SJSA1 (cell line): ENCODE data around the gene AK2. TPM values are rescaled to one million over a fixed set of nuclear protein-coding genes. Genes with fewer than 3 reads are reported as not detected.

ENCODE experiments used
- DNase-seq, 2 experiments: peaks; one replicate each; pipeline ENCODE4 v3.0.0-alpha.2; 2015 to 2020; ENCODE audit warnings: low spot score in 2 of 2, low read depth in 1 of 2
- H3K27ac ChIP-seq: fragments of 250-450 bp; sonication (Bioruptor Pico); 2 replicates; pipeline ENCODE4 v1.5.1; 2020; ENCODE audit warnings: mild to moderate bottlenecking, moderate library complexity
- H3K27me3 ChIP-seq: fragments of 250-450 bp; sonication (Bioruptor Pico); replicated peaks from 2 replicates; pipeline ENCODE4 v1.5.1; 2020; ENCODE audit warnings: mild to moderate bottlenecking, moderate library complexity
- H3K36me3 ChIP-seq: fragments of 250-450 bp; sonication (Bioruptor Pico); 2 replicates; pipeline ENCODE4 v1.5.1; 2020; ENCODE audit warnings: mild to moderate bottlenecking
- H3K4me1 ChIP-seq: fragments of 250-450 bp; sonication (Bioruptor Pico); replicated peaks from 2 replicates; pipeline ENCODE4 v1.6.1; 2021; ENCODE audit warnings: mild to moderate bottlenecking
- H3K4me3 ChIP-seq: fragments of 250-450 bp; sonication (Bioruptor Pico); 2 replicates; pipeline ENCODE4 v1.5.1; 2020; ENCODE audit warnings: mild to moderate bottlenecking
- H3K9me3 ChIP-seq: fragments of 250-450 bp; sonication (Bioruptor Pico); replicated peaks from 2 replicates; pipeline ENCODE4 v1.5.1; 2020; ENCODE audit warnings: mild to moderate bottlenecking
- total RNA-seq: library from RNA; depleted of rRNA; stranded (reverse); fragments of >200 nt; shearing (Covaris generic); gene quantifications from 2 replicates; pipeline ENCODE4 v1.2.3, GENCODE V29; 2014

The AK2 gene
- total RNA-seq, 1 experiment from 2014 or later, result 230 TPM

DNA sequence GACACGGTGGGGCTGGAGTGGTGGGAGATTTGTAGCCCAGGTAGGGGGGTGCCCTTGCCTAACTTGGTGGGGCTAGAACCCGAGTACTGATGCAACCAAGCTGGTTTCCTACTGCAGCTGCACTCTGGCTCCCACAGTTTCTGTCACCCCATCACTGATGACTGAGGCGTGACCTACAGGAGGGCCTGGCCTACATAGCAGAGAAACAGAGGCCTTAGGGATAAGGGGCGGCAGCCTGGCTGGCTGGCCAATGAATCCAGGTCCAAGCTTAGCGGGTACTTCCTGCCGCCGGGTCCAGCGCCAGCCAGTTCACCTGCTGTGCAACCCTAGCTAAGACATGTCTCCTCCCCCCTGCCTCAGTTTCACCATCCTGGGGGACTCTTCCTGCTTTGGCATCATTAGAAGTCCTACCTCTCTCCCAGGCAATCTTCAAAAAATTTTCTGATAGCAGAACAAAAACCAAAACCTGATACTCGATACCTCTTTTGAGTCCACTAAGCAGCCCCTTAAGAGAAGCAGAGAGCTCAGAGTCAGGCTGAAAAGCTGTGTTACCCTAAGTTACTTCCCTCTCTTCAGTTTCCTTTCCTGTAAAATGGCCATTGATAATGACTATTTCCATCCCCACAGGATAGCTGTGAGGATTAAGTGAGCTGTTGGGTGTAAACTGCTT lies 44.7 kb downstream of the AK2 start:
- peaks cover 40% of the 10 kb centered on the region for H3K4me1 ChIP-seq
- DNase-seq, result no peak

DNA sequence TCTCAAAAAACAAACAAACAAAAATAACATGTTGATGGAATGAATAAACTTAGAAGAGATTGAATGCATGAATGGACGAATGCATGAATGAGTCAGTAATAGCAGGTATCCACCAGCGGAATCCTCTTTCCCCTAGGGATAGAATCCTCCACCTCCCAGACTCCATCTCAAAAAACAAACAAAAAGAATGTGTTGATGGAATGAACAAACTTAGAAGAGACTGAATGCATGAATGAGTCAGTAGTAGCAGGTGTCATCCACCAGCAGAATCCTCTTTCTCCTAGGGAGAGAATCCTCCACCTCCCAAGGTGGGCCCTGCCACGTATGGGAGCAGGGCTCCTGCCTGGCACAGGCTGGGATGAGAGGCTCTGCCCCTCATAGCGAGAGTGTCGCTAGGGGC lies 45.3 kb downstream of the AK2 start:
- Histone ChIP-seq H3K27ac (no peak overlapping the region), H3K9me3 (no peaks in the 10 kb centered on the region), H3K36me3 (no peaks in the 10 kb centered on the region), H3K27me3 (no peaks in the 10 kb centered on the region), H3K4me3 (no peak overlapping the region), H3K4me1 (peaks cover 40% of the 10 kb centered on the region)
- DNase-seq, result peak in 1 of 2 experiments; percentile 55

More for the DNA sequence above, 44.7 kb downstream of the AK2 start:
- Histone ChIP-seq H3K27me3 (no peaks in the 10 kb centered on the region), H3K4me3 (no peak overlapping the region), H3K9me3 (no peaks in the 10 kb centered on the region), H3K27ac (no peak overlapping the region), H3K36me3 (no peaks in the 10 kb centered on the region)

DNA sequence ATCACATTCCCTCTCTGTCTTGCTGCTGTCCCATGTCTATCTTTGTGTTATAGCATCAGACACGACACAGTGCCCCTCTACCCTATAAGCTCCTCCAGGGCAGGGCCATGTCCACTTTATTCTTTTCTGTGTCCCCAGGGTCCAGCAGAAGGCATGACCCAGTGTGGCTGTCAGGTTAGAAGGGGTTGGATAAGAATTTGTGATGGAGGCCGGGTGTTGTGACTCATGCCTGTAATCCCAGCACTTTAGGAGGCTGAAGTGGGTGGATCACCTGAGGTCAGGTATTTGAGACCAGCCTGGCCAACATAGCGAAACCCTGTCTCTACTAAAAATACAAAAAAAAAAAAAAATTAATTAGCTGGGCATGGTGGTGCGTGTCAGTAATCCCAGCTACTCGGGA lies 45.8 kb downstream of the AK2 start:
- Histone ChIP-seq H3K4me3 (no peak overlapping the region), H3K27me3 (no peaks in the 10 kb centered on the region), H3K4me1 (peaks cover 40% of the 10 kb centered on the region), H3K9me3 (no peaks in the 10 kb centered on the region), H3K27ac (no peak overlapping the region), H3K36me3 (no peaks in the 10 kb centered on the region)
- no peak for DNase-seq

DNA sequence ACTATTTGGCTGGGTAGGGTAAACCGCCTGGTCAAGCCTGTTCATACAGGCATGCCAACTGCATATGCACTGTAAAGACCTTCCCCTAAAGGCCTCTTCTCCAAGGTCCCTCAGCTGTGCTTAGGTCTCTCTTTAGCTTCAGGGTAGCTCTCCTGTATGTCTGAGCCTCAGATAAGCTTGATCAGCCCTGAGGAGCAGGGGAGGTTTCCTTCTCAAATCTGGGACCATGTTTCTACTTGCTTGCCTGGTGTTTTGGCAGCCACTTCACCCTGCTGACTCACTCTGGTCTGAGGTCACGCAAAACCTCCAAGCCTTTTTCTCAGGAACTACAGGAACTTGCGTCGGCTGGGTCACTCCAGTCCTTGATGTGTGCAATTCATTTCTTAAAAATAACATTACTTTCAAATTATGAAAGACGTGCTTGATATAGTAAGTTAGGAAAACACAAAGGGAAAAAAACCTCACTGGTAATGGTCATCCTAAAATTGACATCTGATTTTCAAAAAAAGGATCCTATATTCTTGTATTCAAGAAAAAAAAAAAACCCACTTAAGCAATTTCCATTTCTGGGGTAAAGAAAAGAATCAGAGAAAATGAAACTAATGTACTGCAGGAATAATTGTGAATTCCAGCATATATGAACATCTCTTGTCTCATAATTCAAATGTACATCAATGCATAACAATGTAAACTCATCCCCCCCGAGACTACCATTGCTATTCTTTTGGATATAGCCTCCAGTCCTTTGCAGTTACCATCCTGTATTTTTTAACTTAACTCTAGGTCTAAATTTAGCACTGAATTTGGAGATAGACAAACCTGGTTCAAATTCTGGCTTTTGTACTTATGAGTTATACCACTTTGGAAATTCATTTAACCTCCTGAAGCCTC lies 47.3 kb downstream of the AK2 start:
- Histone ChIP-seq H3K4me3 (no peak overlapping the region), H3K4me1 (peaks cover 47% of the 10 kb centered on the region), H3K36me3 (no peaks in the 10 kb centered on the region), H3K9me3 (no peaks in the 10 kb centered on the region), H3K27me3 (no peaks in the 10 kb centered on the region), H3K27ac (peak overlapping the region; percentile 31)
- DNase-seq, result peak; percentile 74 to 76

DNA sequence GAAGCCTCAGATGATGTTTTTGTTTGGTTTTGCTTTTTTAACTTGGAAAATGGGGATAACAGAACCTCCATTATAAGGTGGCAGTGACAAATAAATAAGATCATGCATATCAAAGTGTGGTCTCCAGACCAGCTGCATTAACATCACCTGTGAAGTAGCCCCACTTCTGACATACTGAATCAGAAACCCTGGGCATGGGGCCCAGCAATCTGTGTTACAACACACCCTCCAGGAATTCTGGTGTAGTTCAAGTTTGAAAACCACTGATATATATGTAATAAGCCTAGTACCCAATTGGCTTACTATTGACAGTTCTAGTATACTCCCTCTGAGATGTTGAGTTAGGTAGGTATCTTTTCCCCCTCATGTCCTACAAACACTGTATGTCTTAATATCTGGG lies 48.0 kb downstream of the AK2 start:
- Histone ChIP-seq H3K4me3 (no peak overlapping the region), H3K9me3 (no peaks in the 10 kb centered on the region), H3K4me1 (peaks cover 50% of the 10 kb centered on the region), H3K27ac (no peak overlapping the region; the same call in none of the 2 replicates), H3K36me3 (no peaks in the 10 kb centered on the region), H3K27me3 (no peaks in the 10 kb centered on the region)
- no peak for DNase-seq

DNA sequence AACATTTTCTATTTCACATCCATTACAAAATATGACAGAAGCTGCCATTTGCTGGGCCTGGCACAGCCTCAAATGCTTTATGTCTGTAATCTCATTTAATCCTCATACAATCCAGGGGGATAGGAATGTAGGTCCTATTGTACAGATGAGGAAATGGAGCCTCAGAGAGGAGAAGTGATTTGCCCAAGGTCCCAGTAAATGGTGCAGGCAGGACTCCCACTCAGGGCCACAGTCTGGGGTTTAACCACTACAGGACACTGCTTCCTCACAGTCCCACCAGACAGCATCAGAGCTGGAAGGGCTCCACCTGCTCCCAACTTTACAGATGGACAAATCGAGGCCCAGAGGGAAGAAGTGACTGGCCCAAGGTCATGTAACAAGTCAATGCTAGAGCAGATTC lies 51.5 kb downstream of the AK2 start:
- no peak overlapping the region for H3K27ac ChIP-seq
- H3K27me3 ChIP-seq, result no peaks in the 10 kb centered on the region
- no peak overlapping the region for H3K4me3 ChIP-seq

DNA sequence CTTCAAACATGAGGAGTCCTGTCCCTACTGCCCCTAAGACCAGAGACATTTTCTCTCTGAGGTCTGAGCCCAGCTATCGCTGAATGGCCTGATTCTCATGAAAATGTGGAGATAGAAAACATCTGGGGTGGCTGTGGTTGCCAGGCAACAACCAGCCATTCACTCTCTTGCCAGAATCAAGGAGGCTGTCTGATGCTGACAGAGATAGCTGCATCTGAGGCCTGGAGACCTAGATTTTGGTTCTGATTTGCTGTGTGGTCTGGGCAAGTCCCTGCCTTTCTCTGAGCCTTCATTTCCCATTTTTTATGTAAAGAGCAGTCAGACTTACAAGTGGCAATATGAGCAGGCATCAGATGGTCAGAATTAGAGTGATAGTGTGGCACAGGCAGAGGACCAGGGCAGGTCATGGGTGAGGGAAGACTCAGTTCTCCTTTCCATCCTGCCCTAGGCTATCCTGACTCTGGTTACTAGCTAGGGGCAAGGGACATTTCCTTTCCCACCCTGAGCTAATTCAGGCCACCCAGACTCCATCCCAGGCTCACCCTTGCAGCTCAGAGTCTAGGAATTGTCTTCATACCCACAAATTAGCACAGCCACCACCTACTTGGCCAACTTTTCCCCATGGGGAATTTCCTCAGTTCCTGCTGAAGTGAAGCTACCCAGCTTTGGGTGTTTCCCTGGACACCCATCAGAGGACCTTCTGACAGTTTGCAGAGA lies 52.1 kb downstream of the AK2 start:
- H3K4me1 ChIP-seq, result peaks cover 32% of the 10 kb centered on the region
- no peak overlapping the region for H3K27ac ChIP-seq
- H3K27me3 ChIP-seq, result no peaks in the 10 kb centered on the region
- H3K4me3 ChIP-seq, result no peak overlapping the region
- peak in 1 of 2 experiments; percentile 34 for DNase-seq
- H3K36me3 ChIP-seq, result no peaks in the 10 kb centered on the region
- H3K9me3 ChIP-seq, result no peaks in the 10 kb centered on the region

More for the DNA sequence above, 51.5 kb downstream of the AK2 start:
- Histone ChIP-seq H3K36me3 (no peaks in the 10 kb centered on the region), H3K9me3 (no peaks in the 10 kb centered on the region), H3K4me1 (peaks cover 37% of the 10 kb centered on the region)
- no peak for DNase-seq

DNA sequence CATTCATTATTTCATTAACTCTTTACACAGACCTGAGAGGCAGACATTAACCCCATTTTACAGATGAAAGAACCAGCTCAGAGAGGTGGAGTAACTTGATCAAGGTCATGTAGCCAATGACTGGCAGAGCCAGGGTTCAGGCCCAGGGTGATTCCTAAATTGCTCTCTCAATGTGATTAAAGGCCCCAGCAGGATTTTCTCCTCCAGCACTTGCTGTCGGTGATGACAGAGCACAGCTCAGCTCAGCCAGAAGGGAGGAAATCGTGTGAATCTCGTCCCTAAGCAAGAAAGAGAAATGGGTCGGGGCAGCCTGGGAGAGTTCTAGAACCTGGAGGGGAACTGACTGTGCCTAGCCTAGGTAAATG lies 52.6 kb downstream of the AK2 start:
- no peaks in the 10 kb centered on the region for H3K27me3 ChIP-seq
- H3K9me3 ChIP-seq, result no peaks in the 10 kb centered on the region
- no peak overlapping the region for H3K27ac ChIP-seq
- no peaks in the 10 kb centered on the region for H3K36me3 ChIP-seq
- H3K4me3 ChIP-seq, result no peak overlapping the region
- peaks cover 27% of the 10 kb centered on the region for H3K4me1 ChIP-seq
- DNase-seq, result no peak

DNA sequence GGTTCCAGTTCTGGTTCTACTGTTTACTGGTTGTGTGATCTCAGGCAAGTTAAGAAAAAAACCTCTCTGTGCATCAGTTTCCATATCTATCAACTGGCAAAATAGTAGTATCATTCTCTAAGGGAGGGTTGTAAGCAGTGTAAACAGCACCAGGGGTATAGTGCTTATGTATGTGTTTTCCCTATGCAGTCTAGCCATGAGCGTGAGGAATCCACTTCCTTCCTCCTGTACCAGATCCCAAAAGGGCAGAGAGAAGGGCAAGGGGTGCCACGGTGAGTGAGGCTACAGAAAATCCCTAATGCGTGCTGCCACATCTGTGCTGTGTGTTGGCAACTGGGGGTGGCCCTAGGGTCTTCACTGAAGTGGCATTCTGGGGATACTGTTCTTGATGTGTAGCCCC lies 53.7 kb downstream of the AK2 start:
- H3K9me3 ChIP-seq, result no peaks in the 10 kb centered on the region

DNA sequence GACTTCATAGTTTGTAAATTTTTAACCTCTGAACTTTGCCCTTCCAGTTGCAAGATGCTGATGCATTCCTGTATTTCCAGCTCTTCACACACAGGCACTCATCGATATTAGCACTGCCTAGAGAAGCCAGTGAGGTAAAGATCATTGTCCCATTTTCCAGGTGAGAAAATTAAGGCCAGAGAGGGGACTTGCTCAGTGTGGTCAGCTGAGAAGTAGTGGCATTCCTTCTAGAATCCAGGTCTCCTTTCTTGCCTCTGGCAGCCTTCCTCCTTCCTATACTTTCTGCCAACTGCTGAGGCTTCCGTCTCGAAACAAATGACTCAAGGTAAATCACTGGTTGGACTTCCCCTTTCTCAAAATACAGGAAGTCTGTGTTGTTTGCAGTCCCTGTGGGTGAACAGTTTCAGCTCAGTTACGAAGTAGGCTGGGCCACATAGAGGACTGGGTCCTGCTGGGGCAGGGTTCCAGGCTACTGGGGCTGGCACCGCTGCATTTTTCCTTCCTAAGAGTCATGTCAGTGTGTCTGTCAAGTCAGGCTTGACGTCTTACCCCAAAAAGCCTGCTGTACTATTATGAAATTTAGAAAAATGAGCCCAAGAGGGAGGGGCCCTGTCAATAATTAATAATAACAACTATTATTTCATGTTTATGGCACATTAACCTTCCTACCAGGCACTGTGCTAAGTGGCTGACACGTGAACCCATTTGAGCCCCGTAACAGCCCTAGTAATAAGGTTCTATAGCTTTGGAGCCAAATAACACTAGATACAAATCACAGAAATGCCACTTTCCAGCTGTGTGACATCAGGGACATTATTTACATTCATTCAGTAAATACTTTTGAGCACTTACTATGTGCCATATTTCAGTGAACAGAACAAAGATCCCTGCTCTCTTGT lies 55.4 kb downstream of the AK2 start:
- Histone ChIP-seq H3K27ac (peak overlapping the region; percentile 65), H3K4me1 (peaks cover 21% of the 10 kb centered on the region), H3K36me3 (no peaks in the 10 kb centered on the region), H3K4me3 (no peak overlapping the region), H3K27me3 (no peaks in the 10 kb centered on the region), H3K9me3 (no peaks in the 10 kb centered on the region)
- DNase-seq, result peak; percentile 67 to 68

More for the DNA sequence above, 53.7 kb downstream of the AK2 start:
- H3K27me3 ChIP-seq, result no peaks in the 10 kb centered on the region
- H3K4me1 ChIP-seq, result peaks cover 21% of the 10 kb centered on the region
- no peak for DNase-seq
- H3K36me3 ChIP-seq, result no peaks in the 10 kb centered on the region
- H3K4me3 ChIP-seq, result no peak overlapping the region
- no peak overlapping the region for H3K27ac ChIP-seq

DNA sequence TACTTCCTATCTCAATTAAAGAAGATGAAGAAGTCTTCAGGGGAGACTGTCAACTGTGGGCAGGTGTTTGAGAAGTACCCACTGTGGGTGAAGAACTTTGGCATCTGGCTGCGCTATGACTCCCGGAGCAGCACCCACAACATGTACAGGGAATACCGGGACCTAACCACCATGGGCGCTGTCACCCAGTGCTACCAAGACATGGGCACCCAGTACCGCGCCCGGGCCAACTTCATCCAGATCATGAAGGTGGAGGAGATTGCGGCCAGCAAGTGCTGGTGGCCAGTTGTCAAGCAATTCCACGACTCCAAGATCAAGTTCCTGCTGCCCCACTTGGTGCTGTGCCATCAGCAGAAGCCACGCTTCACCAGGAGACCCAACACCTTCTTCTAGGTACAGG lies 56.6 kb downstream of the AK2 start:
- Histone ChIP-seq H3K4me3 (no peak overlapping the region), H3K9me3 (no peaks in the 10 kb centered on the region), H3K36me3 (no peaks in the 10 kb centered on the region), H3K4me1 (peaks cover 21% of the 10 kb centered on the region), H3K27me3 (no peaks in the 10 kb centered on the region), H3K27ac (no peak overlapping the region)
- DNase-seq, result no peak

DNA sequence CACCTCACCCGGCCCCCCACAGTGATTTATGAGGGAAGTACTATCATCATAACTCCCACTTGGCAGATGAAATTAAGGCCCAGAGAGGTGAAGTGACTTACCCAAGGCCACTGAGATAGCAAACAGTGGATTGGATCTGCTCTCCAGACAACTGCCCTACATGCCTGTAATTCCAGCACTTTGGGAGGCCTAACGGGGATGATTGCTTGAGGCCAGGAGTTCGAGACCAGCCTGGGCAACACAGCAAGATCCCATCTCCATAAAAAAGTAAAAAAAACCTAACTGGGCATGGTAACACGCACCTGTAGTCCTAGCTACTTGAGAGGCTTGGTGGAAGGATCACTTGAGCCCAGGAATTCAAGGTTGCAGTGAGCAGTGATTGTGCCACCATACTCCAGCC lies 57.8 kb downstream of the AK2 start:
- H3K4me1 ChIP-seq, result peaks cover 11% of the 10 kb centered on the region
- no peak for DNase-seq
- H3K36me3 ChIP-seq, result no peaks in the 10 kb centered on the region
- H3K4me3 ChIP-seq, result no peak overlapping the region
- H3K9me3 ChIP-seq, result no peaks in the 10 kb centered on the region
- no peaks in the 10 kb centered on the region for H3K27me3 ChIP-seq
- no peak overlapping the region for H3K27ac ChIP-seq

DNA sequence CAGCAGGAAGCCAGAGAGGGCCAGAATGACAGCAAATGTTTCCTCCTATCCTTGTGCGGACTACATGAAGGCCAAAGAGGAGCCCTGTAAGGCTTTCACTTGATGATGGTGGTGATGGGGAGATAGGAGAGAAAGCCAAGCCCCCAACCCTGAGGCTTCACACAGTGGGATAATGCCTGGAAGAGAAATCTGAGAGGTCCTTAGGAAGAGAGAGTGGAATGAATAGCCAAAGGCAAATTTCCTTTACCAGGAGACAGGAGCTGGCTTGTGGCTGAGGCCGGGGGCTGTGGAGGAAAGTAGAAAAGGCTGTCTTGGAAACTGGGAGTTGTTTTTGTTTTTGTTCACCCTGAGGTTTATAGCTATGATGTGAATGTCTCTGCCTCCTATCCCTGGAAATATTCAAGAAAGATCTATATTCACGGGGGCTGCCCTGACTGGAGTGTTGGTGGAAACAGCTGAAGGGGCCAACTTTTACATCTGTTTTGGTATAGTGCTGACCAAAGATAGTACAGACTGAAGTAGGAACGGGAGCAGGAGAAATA lies 59.1 kb downstream of the AK2 start:
- H3K36me3 ChIP-seq, result no peaks in the 10 kb centered on the region
- peaks cover 6% of the 10 kb centered on the region for H3K27me3 ChIP-seq
- no peak for DNase-seq
- no peak overlapping the region for H3K27ac ChIP-seq
- peaks cover 17% of the 10 kb centered on the region for H3K4me1 ChIP-seq
- no peak overlapping the region for H3K4me3 ChIP-seq
- H3K9me3 ChIP-seq, result no peaks in the 10 kb centered on the region
